GM23338 (cell line): ENCODE measurements around the gene ABCC5. TPM values are rescaled to one million over a fixed set of nuclear protein-coding genes. Genes with fewer than 3 reads are reported as not detected.

ENCODE experiments used
- ATAC-seq: fragments of 200-7000 bp; cut with Tn5 transposase; 3 replicates; pipeline ENCODE4 v1.9.1; 2020
- DNase-seq: peaks from one replicate; pipeline ENCODE4 v3.0.0-alpha.2; 2015; ENCODE audit warnings: low spot score
- H2AFZ ChIP-seq: fragments of 200-600 bp; sonication (generic); 2 replicates; pipeline ENCODE4 v1.8.0; 2016; ENCODE audit warnings: antibody characterized with exemption, mild to moderate bottlenecking, moderate library complexity
- H3F3A ChIP-seq: fragments of 200-600 bp; sonication (generic); replicated peaks from 2 replicates; pipeline ENCODE4 v1.8.0; 2017; ENCODE audit warnings: antibody characterized with exemption, mixed run types, low read depth
- H3K27ac ChIP-seq: fragments of 200-600 bp; sonication (generic); 2 replicates; pipeline ENCODE4 v1.6.1; 2016; ENCODE audit warnings: low read depth
- H3K27me3 ChIP-seq: fragments of 200-600 bp; sonication (generic); 2 replicates; pipeline ENCODE4 v1.8.0; 2016; ENCODE audit warnings: mild to moderate bottlenecking, mixed run types, moderate library complexity; ENCODE audit not compliant: insufficient read depth
- H3K36me3 ChIP-seq: fragments of 200-600 bp; sonication (generic); 2 replicates; pipeline ENCODE4 v1.8.0; 2016; ENCODE audit warnings: mild to moderate bottlenecking; ENCODE audit not compliant: insufficient read depth
- H3K4me1 ChIP-seq: fragments of 200-600 bp; sonication (generic); 2 replicates; pipeline ENCODE4 v1.8.0; 2016; ENCODE audit warnings: mild to moderate bottlenecking, moderate library complexity; ENCODE audit not compliant: insufficient read depth
- H3K4me2 ChIP-seq: fragments of 200-600 bp; sonication (generic); 2 replicates; pipeline ENCODE4 v1.7.1; 2017; ENCODE audit warnings: mixed run types
- H3K4me3 ChIP-seq: fragments of 200-600 bp; sonication (generic); 2 replicates; pipeline ENCODE4 v1.6.1; 2016; ENCODE audit warnings: mixed run types
- H3K79me2 ChIP-seq: fragments of 200-600 bp; sonication (generic); replicated peaks from 2 replicates; pipeline ENCODE4 v1.8.0; 2017; ENCODE audit warnings: mild to moderate bottlenecking; ENCODE audit not compliant: insufficient read depth
- H3K9me2 ChIP-seq: fragments of 200-600 bp; sonication (generic); 2 replicates; pipeline ENCODE4 v1.8.0; 2017; ENCODE audit not compliant: insufficient read depth
- H4K20me1 ChIP-seq: fragments of 200-600 bp; sonication (generic); replicated peaks from 2 replicates; pipeline ENCODE4 v1.8.0; 2017; ENCODE audit warnings: mild to moderate bottlenecking; ENCODE audit not compliant: insufficient read depth
- H3K27ac Mint-ChIP-seq: 2 replicates; pipeline ENCODE4 v1.8.0; 2020; ENCODE audit warnings: inconsistent platforms, mild to moderate bottlenecking, moderate library complexity, mixed read lengths
- H3K27me3 Mint-ChIP-seq: 3 replicates; pipeline ENCODE4 v1.8.0; 2022; ENCODE audit warnings: low read depth, mild to moderate bottlenecking, moderate library complexity, mixed read lengths, inconsistent platforms; ENCODE audit not compliant: insufficient read depth, poor library complexity
- H3K36me3 Mint-ChIP-seq: 3 replicates; pipeline ENCODE4 v1.8.0; 2021; ENCODE audit warnings: low read depth, mild to moderate bottlenecking, inconsistent platforms, moderate library complexity, mixed read lengths
- H3K4me1 Mint-ChIP-seq: 3 replicates; pipeline ENCODE4 v1.8.0; 2020; ENCODE audit warnings: mild to moderate bottlenecking, inconsistent platforms, mixed read lengths
- H3K4me3 Mint-ChIP-seq: 3 replicates; pipeline ENCODE4 v1.8.0; 2021; ENCODE audit warnings: moderate library complexity, mild to moderate bottlenecking, inconsistent platforms, mixed read lengths
- H3K9me3 Mint-ChIP-seq: 3 replicates; pipeline ENCODE4 v1.8.0; 2020; ENCODE audit warnings: moderate library complexity, mild to moderate bottlenecking, inconsistent platforms, mixed read lengths
- CREB1 ChIP-seq: fragments of 250-450 bp; sonication (Bioruptor Pico); IDR thresholded peaks from 2 replicates; pipeline ENCODE4 v1.5.0; 2020; ENCODE audit warnings: low read depth, mild to moderate bottlenecking, moderate library complexity
- CTCF ChIP-seq, 2 experiments: fragments of 200-600 bp in 1 of 2; sonication (generic) in 1 of 2; conservative IDR thresholded peaks; 2 replicates each; pipeline versions ENCODE4 v1.5.1 to v1.6.1; 2016 to 2017; ENCODE audit warnings: antibody characterized with exemption in 2 of 2, low read depth in 2 of 2, mild to moderate bottlenecking in 2 of 2, moderate library complexity in 1 of 2
- ETS1 ChIP-seq: IDR thresholded peaks from 2 replicates; pipeline ENCODE4 v1.6.1; 2016; ENCODE audit warnings: antibody characterized with exemption
- EZH2 ChIP-seq: fragments of 200-600 bp; sonication (generic); IDR thresholded peaks from one replicate; pipeline ENCODE4 v1.8.0; 2017; ENCODE audit warnings: antibody characterized with exemption, mild to moderate bottlenecking, low read depth; ENCODE audit not compliant: unreplicated experiment
- EZH2phosphoT487 ChIP-seq: fragments of 200-600 bp; sonication (generic); IDR thresholded peaks from one replicate; pipeline ENCODE4 v1.8.1; 2018; ENCODE audit warnings: antibody characterized with exemption; ENCODE audit not compliant: unreplicated experiment
- JUNB ChIP-seq: IDR thresholded peaks from one replicate; pipeline ENCODE4 v1.6.1; 2016; ENCODE audit warnings: antibody characterized with exemption; ENCODE audit not compliant: unreplicated experiment
- NANOG ChIP-seq: IDR thresholded peaks from 2 replicates; pipeline ENCODE4 v1.6.1; 2016; ENCODE audit warnings: antibody characterized with exemption, borderline replicate concordance
- POLR2AphosphoS5 ChIP-seq: IDR thresholded peaks from 2 replicates; pipeline ENCODE4 v1.6.1; 2016; ENCODE audit warnings: antibody characterized with exemption, low read depth
- REST ChIP-seq: IDR thresholded peaks from one replicate; pipeline ENCODE4 v1.6.1; 2018; ENCODE audit warnings: antibody characterized with exemption; ENCODE audit not compliant: unreplicated experiment
- ZNF114 ChIP-seq: fragments of 250-450 bp; sonication (Bioruptor Pico); IDR thresholded peaks from 2 replicates; pipeline ENCODE4 v1.5.0; 2020; ENCODE audit warnings: mild to moderate bottlenecking, moderate library complexity
- polyA plus RNA-seq: library from polyadenylated mRNA; unstranded; fragments of >200 nt; fragmentation: Nextera tagmentation; extraction: Ambion mirVana; gene quantifications from 2 replicates; pipeline ENCODE4 v1.2.1, GENCODE V29; 2016
- total RNA-seq: library from RNA; depleted of rRNA; stranded (reverse); fragments of >200 nt; shearing (Covaris generic); gene quantifications from 2 replicates; pipeline ENCODE4 v1.2.3, GENCODE V29; 2014

Gene ABCC5
- total and polyA plus RNA-seq, 2 experiments from 2014 or later = 14.0 to 39.9 TPM

GRCh38 chr3:184002469-184002868, 15.2 kb downstream of the ABCC5 start:
- no peaks in the 10 kb centered on the region for H3K4me1 ChIP-seq
- no peaks in the 10 kb centered on the region for H3K9me2 ChIP-seq
- ATAC-seq (no peak; the same call in 2 of the 3 replicates), DNase-seq (peak; percentile 26)
- no peaks in the 10 kb centered on the region for H3F3A ChIP-seq
- H3K27ac ChIP-seq = no peak overlapping the region
- TF ChIP-seq ETS1 = no peak
- TF ChIP-seq CTCF (conservative IDR thresholded peaks at IDR 0.05; ENCODE audit: low read depth in 2 of 2) = peak in 1 of 2 experiments; percentile 48; a peak in 2 of 4 replicates
- Mint-ChIP-seq H3K36me3 (no peaks in the 10 kb centered on the region), H3K9me3 (no peaks in the 10 kb centered on the region), H3K27me3 (no peaks in the 10 kb centered on the region), H3K4me3 (no peak overlapping the region), H3K27ac (no peak overlapping the region; the same call in 1 of the 2 replicates), H3K4me1 (peaks cover 10% of the 10 kb centered on the region; the same call in 2 of the 3 replicates)
- H3K36me3 ChIP-seq = no peaks in the 10 kb centered on the region
- no peak overlapping the region for H3K4me2 ChIP-seq
- H3K79me2 ChIP-seq = peaks cover 41% of the 10 kb centered on the region
- no peaks in the 10 kb centered on the region for H3K27me3 ChIP-seq
- H2AFZ ChIP-seq = no peak overlapping the region
- no peak overlapping the region for H3K4me3 ChIP-seq
- peaks cover 12% of the 10 kb centered on the region for H4K20me1 ChIP-seq

GRCh38 chr3:184001761-184002160, 15.9 kb downstream of the ABCC5 start:
- no peaks in the 10 kb centered on the region for H3K9me3 Mint-ChIP-seq
- Histone ChIP-seq H3F3A (no peaks in the 10 kb centered on the region), H3K79me2 (peaks cover 42% of the 10 kb centered on the region), H3K4me3 (no peak overlapping the region), H2AFZ (no peak overlapping the region), H3K4me2 (no peak overlapping the region), H3K9me2 (no peaks in the 10 kb centered on the region), H4K20me1 (peaks cover 13% of the 10 kb centered on the region), H3K36me3 (no peaks in the 10 kb centered on the region), H3K27ac (no peak overlapping the region), H3K27me3 (no peaks in the 10 kb centered on the region), H3K4me1 (no peaks in the 10 kb centered on the region)
- no peak overlapping the region for H3K27ac Mint-ChIP-seq
- H3K4me1 Mint-ChIP-seq = peaks cover 10% of the 10 kb centered on the region; the same call in 2 of the 3 replicates
- H3K4me3 Mint-ChIP-seq = no peak overlapping the region
- ATAC-seq (no peak), DNase-seq (no peak)
- H3K27me3 Mint-ChIP-seq = no peaks in the 10 kb centered on the region
- no peaks in the 10 kb centered on the region for H3K36me3 Mint-ChIP-seq
- TF ChIP-seq CREB1 (CRISPR knock-in tag) (no peak), EZH2 (no peak), EZH2phosphoT487 (no peak), JUNB (no peak), POLR2AphosphoS5 (no peak)

GRCh38 chr3:183991403-183991802, 26.3 kb downstream of the ABCC5 start:
- H3K4me1 Mint-ChIP-seq = no peaks in the 10 kb centered on the region
- Histone ChIP-seq H3K4me1 (no peaks in the 10 kb centered on the region), H2AFZ (no peak overlapping the region), H3K36me3 (no peaks in the 10 kb centered on the region; the same call in 1 of the 2 replicates), H3K4me2 (no peak overlapping the region), H3K27ac (no peak overlapping the region), H4K20me1 (no peaks in the 10 kb centered on the region; the same call in 1 of the 2 replicates), H3K79me2 (peaks cover 7% of the 10 kb centered on the region; the same call in 1 of the 2 replicates), H3K4me3 (no peak overlapping the region), H3K9me2 (no peaks in the 10 kb centered on the region), H3K27me3 (no peaks in the 10 kb centered on the region), H3F3A (no peaks in the 10 kb centered on the region)
- no peaks in the 10 kb centered on the region for H3K9me3 Mint-ChIP-seq
- H3K36me3 Mint-ChIP-seq = peaks cover 28% of the 10 kb centered on the region
- no peaks in the 10 kb centered on the region for H3K27me3 Mint-ChIP-seq
- H3K27ac Mint-ChIP-seq = no peak overlapping the region
- ATAC-seq (no peak), DNase-seq (no peak)
- H3K4me3 Mint-ChIP-seq = no peak overlapping the region
- TF ChIP-seq EZH2phosphoT487 (no peak), CREB1 (CRISPR knock-in tag) (no peak), POLR2AphosphoS5 (no peak), REST (no peak), ZNF114 (CRISPR knock-in tag) (no peak), ETS1 (no peak), JUNB (no peak), NANOG (no peak)
